ENCODE measurements around the gene ZNF606.

GRCh38 chr19:58020129-58020528 is 17.5 kb upstream of the ZNF606 start:
- TF ChIP-seq CTCF (IDR thresholded peaks at IDR 0.05), result no peak
- TF ChIP-seq POLR2AphosphoS5 (IDR thresholded peaks at IDR 0.05; ENCODE audit: low read depth, low read length), result no peak
- no peak for TF ChIP-seq SIN3A (IDR thresholded peaks at IDR 0.05; ENCODE audit: borderline replicate concordance, insufficient read depth, low read depth, low read length)
- TF ChIP-seq, protein P1, sequence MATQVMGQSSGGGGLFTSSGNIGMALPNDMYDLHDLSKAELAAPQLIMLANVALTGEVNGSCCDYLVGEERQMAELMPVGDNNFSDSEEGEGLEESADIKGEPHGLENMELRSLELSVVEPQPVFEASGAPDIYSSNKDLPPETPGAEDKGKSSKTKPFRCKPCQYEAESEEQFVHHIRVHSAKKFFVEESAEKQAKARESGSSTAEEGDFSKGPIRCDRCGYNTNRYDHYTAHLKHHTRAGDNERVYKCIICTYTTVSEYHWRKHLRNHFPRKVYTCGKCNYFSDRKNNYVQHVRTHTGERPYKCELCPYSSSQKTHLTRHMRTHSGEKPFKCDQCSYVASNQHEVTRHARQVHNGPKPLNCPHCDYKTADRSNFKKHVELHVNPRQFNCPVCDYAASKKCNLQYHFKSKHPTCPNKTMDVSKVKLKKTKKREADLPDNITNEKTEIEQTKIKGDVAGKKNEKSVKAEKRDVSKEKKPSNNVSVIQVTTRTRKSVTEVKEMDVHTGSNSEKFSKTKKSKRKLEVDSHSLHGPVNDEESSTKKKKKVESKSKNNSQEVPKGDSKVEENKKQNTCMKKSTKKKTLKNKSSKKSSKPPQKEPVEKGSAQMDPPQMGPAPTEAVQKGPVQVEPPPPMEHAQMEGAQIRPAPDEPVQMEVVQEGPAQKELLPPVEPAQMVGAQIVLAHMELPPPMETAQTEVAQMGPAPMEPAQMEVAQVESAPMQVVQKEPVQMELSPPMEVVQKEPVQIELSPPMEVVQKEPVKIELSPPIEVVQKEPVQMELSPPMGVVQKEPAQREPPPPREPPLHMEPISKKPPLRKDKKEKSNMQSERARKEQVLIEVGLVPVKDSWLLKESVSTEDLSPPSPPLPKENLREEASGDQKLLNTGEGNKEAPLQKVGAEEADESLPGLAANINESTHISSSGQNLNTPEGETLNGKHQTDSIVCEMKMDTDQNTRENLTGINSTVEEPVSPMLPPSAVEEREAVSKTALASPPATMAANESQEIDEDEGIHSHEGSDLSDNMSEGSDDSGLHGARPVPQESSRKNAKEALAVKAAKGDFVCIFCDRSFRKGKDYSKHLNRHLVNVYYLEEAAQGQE (IDR thresholded peaks at IDR 0.05; ENCODE audit: insufficient read depth in 1 of 2, low read depth in 2 of 2, low read length in 1 of 2), result no peak
- no peak for TF ChIP-seq TCF7L2 (IDR thresholded peaks at IDR 0.05; ENCODE audit: low read depth, low read length)

All from Panc1 (cell line).